GM12878 (cell line): ENCODE results near the gene NPM3. TPM values are rescaled to one million over a fixed set of nuclear protein-coding genes. Genes with fewer than 3 reads are reported as not detected.

Experiments used
- E4F1 ChIP-seq: fragments of 450-650 bp; IDR thresholded peaks from 2 replicates; pipeline ENCODE4 v1.6.1; 2018; ENCODE audit warnings: borderline replicate concordance, mild to moderate bottlenecking; ENCODE audit not compliant: partially characterized antibody
- NRF1 ChIP-seq: conservative IDR thresholded peaks from 2 replicates; pipeline ENCODE4 v1.6.1; 2011; ENCODE audit warnings: mild to moderate bottlenecking, low read depth, low read length, improper control_type of control experiment
- ZBTB4 ChIP-seq: fragments of 450-650 bp; formaldehyde crosslinking; IDR thresholded peaks from 2 replicates; pipeline ENCODE4 v1.4.0; 2022; ENCODE audit warnings: mild to moderate bottlenecking, moderate library complexity
- polyA plus RNA-seq, 11 experiments: library from polyadenylated mRNA; depleted of rRNA in 4 of 11; unstranded in 6 of 11; stranded (reverse) in 5 of 11; fragments of >200 nt; fragmentation: Nextera tagmentation in 4 of 11; fragmentation: Illumina TruSeq in 1 of 11; extraction: Ambion mirVana in 4 of 11; extraction: Trizol in 1 of 11; gene quantifications; 1 replicate in 1 of 11; 2 replicates in 10 of 11; pipeline versions ENCODE4 v1.2.1 to v1.2.3, GENCODE V29; 2011 to 2016; ENCODE audit warnings: inconsistent platforms in 2 of 11, missing spikeins in 2 of 11, low read depth in 1 of 11
- total RNA-seq, 4 experiments: library from RNA; depleted of rRNA in 3 of 4; stranded (reverse); fragments of >200 nt in 3 of 4; fragmentation: Illumina TruSeq in 1 of 4; extraction: Trizol in 1 of 4; gene quantifications; 2 replicates each; pipeline versions ENCODE4 v1.2.1 to v1.2.3, GENCODE V29; 2013 to 2021

NPM3 gene
- total and polyA plus RNA-seq, 10 of the 15 experiments (the other 5 are each of a cell fraction or from before 2014, with no cell fraction given) = 13.0 to 171 (median 93.3) TPM

GRCh38 chr10:101818119-101818871 is 35.0 kb upstream of the NPM3 start, which contains the start of gene OGA (continued):
- TF ChIP-seq E4F1 (peak; percentile 94), ZBTB4 (CRISPR knock-in tag) (0 out of 2 replicates have a peak, but pooled peaks have one; percentile 9), NRF1 (peak; percentile 75)
